SK-MEL-5 (cell line): ENCODE measurements around the gene NFATC2. TPM values are rescaled to one million over a fixed set of nuclear protein-coding genes. Genes with fewer than 3 reads are reported as not detected.

Experiments used
- DNase-seq: peaks from one replicate; pipeline ENCODE4 v3.0.0-alpha.2; 2016; ENCODE audit warnings: low read depth, low spot score
- in situ Hi-C: cut with HindIII; loops from 2 replicates; pipeline ENCODE4 v1.10.0; 2016; ENCODE audit warnings: low sequenced_read_pairs, high pct_unique_total_duplicates, low pct_unique_long_range_greater_than_20kb
- total RNA-seq: library from RNA; depleted of rRNA; stranded (reverse); fragments of >200 nt; shearing (Covaris generic); gene quantifications from 2 replicates; pipeline ENCODE4 v1.2.3, GENCODE V29; 2014

The NFATC2 gene
- total RNA-seq, 1 experiment from 2014 or later = 2.6 TPM

GRCh38 chr20:51403466-51404220 is 138.9 kb downstream of the NFATC2 start:
- in situ Hi-C loops = no loop called here
- DNase-seq = no peak

GRCh38 chr20:51402201-51402600 is 140.3 kb downstream of the NFATC2 start:
- in situ Hi-C loops = no loop called here
- DNase-seq = no peak

- in situ Hi-C loops = no loop called here
- no peak for DNase-seq
These were observed 141.0 kb downstream of the NFATC2 start for GRCh38 chr20:51401496-51401895.

- in situ Hi-C loops = no loop called here
- DNase-seq = peak; percentile 49
These were observed 142.2 kb downstream of the NFATC2 start for GRCh38 chr20:51400051-51400926.

- no peak for DNase-seq
- in situ Hi-C loops = loop anchor here (10.0 kb wide), 1 partner anchor 196 kb away; no protein-coding TSS in a partner anchor
These were observed 143.3 kb downstream of the NFATC2 start for GRCh38 chr20:51399006-51399890.

- DNase-seq = no peak
- in situ Hi-C loops = loop anchor here (10.0 kb wide), 1 partner anchor 196 kb away; no protein-coding TSS in a partner anchor
These were observed 144.0 kb downstream of the NFATC2 start for GRCh38 chr20:51398552-51398951.

- in situ Hi-C loops = loop anchor here (10.0 kb wide), 1 partner anchor 197 kb away; no protein-coding TSS in a partner anchor
These were observed 144.4 kb downstream of the NFATC2 start for GRCh38 chr20:51398083-51398482.

GRCh38 chr20:51397137-51397536 is 145.4 kb downstream of the NFATC2 start:
- in situ Hi-C loops = loop anchor here (10.0 kb wide), 1 partner anchor 198 kb away; no protein-coding TSS in a partner anchor
- no peak for DNase-seq

More at GRCh38 chr20:51398083-51398482, 144.4 kb downstream of the NFATC2 start:
- no peak for DNase-seq

GRCh38 chr20:51396365-51396909 is 146.1 kb downstream of the NFATC2 start:
- in situ Hi-C loops = loop anchor here (10.0 kb wide), 1 partner anchor 198 kb away; no protein-coding TSS in a partner anchor
- no peak for DNase-seq

GRCh38 chr20:51394706-51395105 is 147.8 kb downstream of the NFATC2 start:
- no peak for DNase-seq
- in situ Hi-C loops = loop anchor here (10.0 kb wide), 1 partner anchor 200 kb away; no protein-coding TSS in a partner anchor

- in situ Hi-C loops = loop anchor here (10.0 kb wide), 1 partner anchor 201 kb away; no protein-coding TSS in a partner anchor
- DNase-seq = no peak
These were observed 148.9 kb downstream of the NFATC2 start for GRCh38 chr20:51393571-51393970.

- in situ Hi-C loops = loop anchor here (10.0 kb wide), 1 partner anchor 202 kb away; no protein-coding TSS in a partner anchor
- no peak for DNase-seq
These were observed 149.8 kb downstream of the NFATC2 start for GRCh38 chr20:51392614-51393186.

- DNase-seq = no peak
- in situ Hi-C loops = loop anchor here (10.0 kb wide), 1 partner anchor 203 kb away; no protein-coding TSS in a partner anchor
These were observed 150.6 kb downstream of the NFATC2 start for GRCh38 chr20:51391926-51392325.

GRCh38 chr20:51389543-51390264 is 152.8 kb downstream of the NFATC2 start:
- in situ Hi-C loops = loop anchor here (10.0 kb wide), 1 partner anchor 205 kb away; no protein-coding TSS in a partner anchor
- no peak for DNase-seq

GRCh38 chr20:51388756-51389542 is 153.6 kb downstream of the NFATC2 start:
- DNase-seq = no peak
- in situ Hi-C loops = no loop called here
